ENCODE results near the gene LARP4B. TPM values are rescaled to one million over a fixed set of nuclear protein-coding genes. Genes with fewer than 3 reads are reported as not detected.

Gene LARP4B
- polyA plus RNA-seq, 1 donor from 2014 or later = 14.2 TPM

DNA sequence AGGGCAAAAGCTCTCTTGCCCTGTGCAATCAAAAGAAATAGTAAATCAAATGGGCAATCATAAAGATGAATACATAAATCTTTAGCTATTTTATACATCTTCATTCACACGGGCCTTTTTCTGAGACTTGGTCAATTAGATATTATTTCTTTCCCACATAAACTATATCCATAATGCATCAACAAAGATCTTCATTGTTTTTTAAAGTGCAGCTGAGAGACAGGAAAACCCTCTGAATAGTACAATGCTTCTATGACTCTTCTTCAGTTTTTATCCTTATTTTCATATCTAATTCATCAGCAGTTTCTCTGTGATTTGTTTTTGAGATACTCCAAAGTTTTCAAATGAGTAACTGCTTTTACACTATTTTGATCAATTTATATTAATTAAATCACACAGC is 25.5 kb downstream of the LARP4B start:
- TF ChIP-seq POLR2AphosphoS5 (IDR thresholded peaks at IDR 0.05) (no peak), TAF1 (IDR thresholded peaks at IDR 0.05; ENCODE audit: low read depth) (no peak), EZH2 (IDR thresholded peaks at IDR 0.05; ENCODE audit: borderline replicate concordance, insufficient read depth, low read length, poor library complexity, severe bottlenecking) (no peak), SMC3 (conservative IDR thresholded peaks at IDR 0.05; ENCODE audit: poor library complexity) (no peak), EP300 (conservative IDR thresholded peaks at IDR 0.05; ENCODE audit: poor library complexity, severe bottlenecking) (no peak), MXI1 (conservative IDR thresholded peaks at IDR 0.05; ENCODE audit: poor library complexity, severe bottlenecking) (no peak), RAD21 (conservative IDR thresholded peaks at IDR 0.05) (no peak)
- TF ChIP-seq, protein P1, sequence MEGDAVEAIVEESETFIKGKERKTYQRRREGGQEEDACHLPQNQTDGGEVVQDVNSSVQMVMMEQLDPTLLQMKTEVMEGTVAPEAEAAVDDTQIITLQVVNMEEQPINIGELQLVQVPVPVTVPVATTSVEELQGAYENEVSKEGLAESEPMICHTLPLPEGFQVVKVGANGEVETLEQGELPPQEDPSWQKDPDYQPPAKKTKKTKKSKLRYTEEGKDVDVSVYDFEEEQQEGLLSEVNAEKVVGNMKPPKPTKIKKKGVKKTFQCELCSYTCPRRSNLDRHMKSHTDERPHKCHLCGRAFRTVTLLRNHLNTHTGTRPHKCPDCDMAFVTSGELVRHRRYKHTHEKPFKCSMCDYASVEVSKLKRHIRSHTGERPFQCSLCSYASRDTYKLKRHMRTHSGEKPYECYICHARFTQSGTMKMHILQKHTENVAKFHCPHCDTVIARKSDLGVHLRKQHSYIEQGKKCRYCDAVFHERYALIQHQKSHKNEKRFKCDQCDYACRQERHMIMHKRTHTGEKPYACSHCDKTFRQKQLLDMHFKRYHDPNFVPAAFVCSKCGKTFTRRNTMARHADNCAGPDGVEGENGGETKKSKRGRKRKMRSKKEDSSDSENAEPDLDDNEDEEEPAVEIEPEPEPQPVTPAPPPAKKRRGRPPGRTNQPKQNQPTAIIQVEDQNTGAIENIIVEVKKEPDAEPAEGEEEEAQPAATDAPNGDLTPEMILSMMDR (IDR thresholded peaks at IDR 0.05; ENCODE audit: poor library complexity, severe bottlenecking) = no peak
- TF ChIP-seq, protein P2, sequence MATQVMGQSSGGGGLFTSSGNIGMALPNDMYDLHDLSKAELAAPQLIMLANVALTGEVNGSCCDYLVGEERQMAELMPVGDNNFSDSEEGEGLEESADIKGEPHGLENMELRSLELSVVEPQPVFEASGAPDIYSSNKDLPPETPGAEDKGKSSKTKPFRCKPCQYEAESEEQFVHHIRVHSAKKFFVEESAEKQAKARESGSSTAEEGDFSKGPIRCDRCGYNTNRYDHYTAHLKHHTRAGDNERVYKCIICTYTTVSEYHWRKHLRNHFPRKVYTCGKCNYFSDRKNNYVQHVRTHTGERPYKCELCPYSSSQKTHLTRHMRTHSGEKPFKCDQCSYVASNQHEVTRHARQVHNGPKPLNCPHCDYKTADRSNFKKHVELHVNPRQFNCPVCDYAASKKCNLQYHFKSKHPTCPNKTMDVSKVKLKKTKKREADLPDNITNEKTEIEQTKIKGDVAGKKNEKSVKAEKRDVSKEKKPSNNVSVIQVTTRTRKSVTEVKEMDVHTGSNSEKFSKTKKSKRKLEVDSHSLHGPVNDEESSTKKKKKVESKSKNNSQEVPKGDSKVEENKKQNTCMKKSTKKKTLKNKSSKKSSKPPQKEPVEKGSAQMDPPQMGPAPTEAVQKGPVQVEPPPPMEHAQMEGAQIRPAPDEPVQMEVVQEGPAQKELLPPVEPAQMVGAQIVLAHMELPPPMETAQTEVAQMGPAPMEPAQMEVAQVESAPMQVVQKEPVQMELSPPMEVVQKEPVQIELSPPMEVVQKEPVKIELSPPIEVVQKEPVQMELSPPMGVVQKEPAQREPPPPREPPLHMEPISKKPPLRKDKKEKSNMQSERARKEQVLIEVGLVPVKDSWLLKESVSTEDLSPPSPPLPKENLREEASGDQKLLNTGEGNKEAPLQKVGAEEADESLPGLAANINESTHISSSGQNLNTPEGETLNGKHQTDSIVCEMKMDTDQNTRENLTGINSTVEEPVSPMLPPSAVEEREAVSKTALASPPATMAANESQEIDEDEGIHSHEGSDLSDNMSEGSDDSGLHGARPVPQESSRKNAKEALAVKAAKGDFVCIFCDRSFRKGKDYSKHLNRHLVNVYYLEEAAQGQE (IDR thresholded peaks at IDR 0.05; ENCODE audit: borderline replicate concordance) = no peak
- H3K27me3 ChIP-seq (ENCODE audit: insufficient read depth, low read depth, low read length) = no peaks in the 10 kb centered on the region
- no peaks in the 10 kb centered on the region for H3K36me3 ChIP-seq (ENCODE audit: insufficient read depth, low read length)
- peaks cover 13% of the 10 kb centered on the region for H3K79me2 ChIP-seq (replicated peaks; ENCODE audit: insufficient read depth, low read length)
- no peaks in the 10 kb centered on the region for H3K9me3 ChIP-seq (ENCODE audit: low read length)
- no peak overlapping the region for H3K9ac ChIP-seq (ENCODE audit: low read length)
- no peak overlapping the region for H2AFZ ChIP-seq (ENCODE audit: low read depth, low read length)
- no peak overlapping the region for H3K4me2 ChIP-seq (ENCODE audit: low read length)
- H3K9me2 ChIP-seq (ENCODE audit: insufficient read depth, low read length) = no peaks in the 10 kb centered on the region
- H3K27ac ChIP-seq (ENCODE audit: low read length) = no peak overlapping the region
- H4K20me1 ChIP-seq (ENCODE audit: insufficient read depth) = no peaks in the 10 kb centered on the region
- H3K4me3 ChIP-seq (ENCODE audit: low read length) = no peak overlapping the region
- H3F3A ChIP-seq (ENCODE audit: insufficient read depth, low read length, poor library complexity, severe bottlenecking) = no peaks in the 10 kb centered on the region

DNA sequence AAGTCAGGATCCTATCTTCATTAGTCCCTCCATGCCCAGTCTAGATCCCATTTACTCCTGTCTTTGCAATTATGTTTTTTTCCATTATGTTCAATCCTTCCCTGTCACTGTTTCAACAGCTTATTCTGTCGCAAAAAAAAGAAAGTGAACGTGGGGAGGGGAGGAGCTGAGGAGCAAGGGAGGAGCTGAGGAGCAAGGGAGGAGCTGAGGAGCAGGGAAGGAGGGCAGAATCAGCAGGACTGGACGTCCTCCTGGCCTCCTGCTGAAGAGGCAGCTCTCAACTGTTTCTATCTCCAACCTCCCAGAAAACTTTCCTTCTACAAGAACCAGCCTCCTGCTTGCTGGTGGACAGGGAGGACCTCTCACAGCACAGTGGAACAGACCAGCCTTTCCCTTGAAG is 26.0 kb downstream of the LARP4B start:
- Histone ChIP-seq H3F3A (ENCODE audit: insufficient read depth, low read length, poor library complexity, severe bottlenecking) (no peaks in the 10 kb centered on the region), H3K9me3 (ENCODE audit: low read length) (no peaks in the 10 kb centered on the region), H3K27me3 (ENCODE audit: insufficient read depth, low read depth, low read length) (no peaks in the 10 kb centered on the region), H3K27ac (ENCODE audit: low read length) (no peak overlapping the region), H3K4me2 (ENCODE audit: low read length) (no peak overlapping the region), H3K9ac (ENCODE audit: low read length) (no peak overlapping the region), H2AFZ (ENCODE audit: low read depth, low read length) (no peak overlapping the region), H3K4me3 (ENCODE audit: low read length) (no peak overlapping the region), H3K36me3 (ENCODE audit: insufficient read depth, low read length) (no peaks in the 10 kb centered on the region), H3K9me2 (ENCODE audit: insufficient read depth, low read length) (no peaks in the 10 kb centered on the region), H4K20me1 (ENCODE audit: insufficient read depth) (no peaks in the 10 kb centered on the region), H3K79me2 (replicated peaks; ENCODE audit: insufficient read depth, low read length) (peaks cover 13% of the 10 kb centered on the region)
- TF ChIP-seq EZH2 (IDR thresholded peaks at IDR 0.05; ENCODE audit: borderline replicate concordance, insufficient read depth, low read length, poor library complexity, severe bottlenecking) = no peak
- TF ChIP-seq, protein P1 (IDR thresholded peaks at IDR 0.05; ENCODE audit: poor library complexity, severe bottlenecking) = no peak
- no peak for TF ChIP-seq EP300 (conservative IDR thresholded peaks at IDR 0.05; ENCODE audit: poor library complexity, severe bottlenecking)
- no peak for TF ChIP-seq RAD21 (conservative IDR thresholded peaks at IDR 0.05)
- TF ChIP-seq, protein P2 (IDR thresholded peaks at IDR 0.05; ENCODE audit: borderline replicate concordance) = no peak
- TF ChIP-seq POLR2AphosphoS5 (IDR thresholded peaks at IDR 0.05) = no peak
- no peak for TF ChIP-seq SMC3 (conservative IDR thresholded peaks at IDR 0.05; ENCODE audit: poor library complexity)
- TF ChIP-seq MXI1 (conservative IDR thresholded peaks at IDR 0.05; ENCODE audit: poor library complexity, severe bottlenecking) = no peak
